GM10248 (cell line): ENCODE results near the gene CNTN6.

Experiments
- CTCF ChIA-PET: fragments of 300-600 bp; sonication (Branson Sonifier 250); formaldehyde crosslinking; extraction: SDS; loops from one replicate; lab custom pipeline; 2021; ENCODE audit warnings: antibody characterized with exemption; lab: Yijun Ruan, JAX
- POLR2A ChIA-PET: fragments of 350-650 bp; sonication (Branson Sonifier 250); formaldehyde crosslinking; extraction: SDS; loops from one replicate; lab custom pipeline; 2020; ENCODE audit warnings: antibody characterized with exemption; lab: Yijun Ruan, JAX
- DNase-seq: peaks from one replicate; pipeline ENCODE4 v3.0.0; 2012; ENCODE audit errors: extremely low spot score
- CTCF ChIP-seq: IDR thresholded peaks from 2 replicates; pipeline ENCODE4 v1.5.1; 2012; ENCODE audit warnings: mild to moderate bottlenecking, low read depth; ENCODE audit errors: extremely low read depth, missing control alignments, control extremely low read depth

CNTN6 gene

DNA sequence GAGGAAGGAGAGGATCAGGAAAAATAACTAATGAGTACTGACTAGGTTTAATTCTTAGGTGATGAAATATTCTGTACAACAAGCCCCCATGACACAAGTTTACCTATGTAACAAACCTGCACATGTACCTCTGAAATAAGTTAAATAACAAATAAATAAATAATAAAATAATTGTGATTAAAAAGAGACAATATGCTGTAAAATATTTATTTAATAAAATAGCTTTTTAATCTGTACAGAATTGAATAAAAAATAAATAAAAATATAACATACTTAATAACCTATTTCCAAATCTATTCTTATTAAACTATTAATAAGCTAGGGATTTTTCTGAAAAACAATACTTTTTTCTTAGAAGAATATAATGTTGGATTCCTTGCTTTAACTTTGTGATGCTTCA lies 355.6 kb downstream of the CNTN6 start:
- CTCF ChIA-PET: interaction anchor here (1.0 kb wide), 1 partner anchor 9 kb away, joined by 4 read pairs; no protein-coding TSS in a partner anchor
- no peak for TF ChIP-seq CTCF
- POLR2A ChIA-PET: no interaction called here
- no peak for DNase-seq
